Small intestine (tissue), 7 donors: Measurements from ENCODE around the gene MSI2. TPM values are rescaled to one million over a fixed set of nuclear protein-coding genes. Genes with fewer than 3 reads are reported as not detected.

Experiments
- DNase-seq, 2 donors: peaks; one replicate each; pipeline versions ENCODE4 v3.0.0 to v3.0.0-alpha.2; 2013
- FAIRE-seq: peaks from 2 replicates; lab custom pipeline; 2012; peaks lifted over from hg19 to GRCh38; lab: Jason Lieb, UNC
- H3K27ac ChIP-seq, 3 donors: one replicate each; pipeline ENCODE4 v1.5.1; 2013; ENCODE audit warnings: low read length in 2 of 3, mild to moderate bottlenecking in 2 of 3, control low read depth in 1 of 3, inconsistent platforms in 1 of 3, low read depth in 1 of 3, moderate library complexity in 1 of 3
- H3K27me3 ChIP-seq, 3 donors: one replicate each; pipeline ENCODE4 v1.6.1; 2013; ENCODE audit warnings: low read length in 3 of 3, inconsistent platforms in 1 of 3; ENCODE audit not compliant: control insufficient read depth in 3 of 3, insufficient read depth in 3 of 3
- H3K36me3 ChIP-seq, 3 donors: one replicate each; pipeline ENCODE4 v1.6.1; 2013; ENCODE audit warnings: low read length in 3 of 3, inconsistent platforms in 1 of 3, low read depth in 1 of 3, mild to moderate bottlenecking in 1 of 3, moderate library complexity in 1 of 3; ENCODE audit not compliant: control insufficient read depth in 3 of 3, insufficient read depth in 2 of 3
- H3K4me1 ChIP-seq, 3 donors: one replicate each; pipeline ENCODE4 v1.6.1; 2013; ENCODE audit warnings: low read length in 2 of 3, inconsistent platforms in 1 of 3, low read depth in 1 of 3, mild to moderate bottlenecking in 1 of 3, moderate library complexity in 1 of 3; ENCODE audit not compliant: control insufficient read depth in 3 of 3, insufficient read depth in 2 of 3
- H3K4me3 ChIP-seq, 3 donors: one replicate each; pipeline ENCODE4 v1.5.1; 2013; ENCODE audit warnings: low read length in 3 of 3, control low read depth in 1 of 3, inconsistent platforms in 1 of 3, low read depth in 1 of 3, mild to moderate bottlenecking in 1 of 3, moderate library complexity in 1 of 3
- H3K9me3 ChIP-seq, 2 donors: one replicate each; pipeline ENCODE4 v1.6.1; 2013; ENCODE audit warnings: low read depth in 1 of 2, low read length in 1 of 2; ENCODE audit not compliant: control insufficient read depth in 2 of 2, insufficient read depth in 1 of 2
- WGBS, 3 donors: extraction: QIAGEN DNeasy Blood & Tissue Kit; methylation state at CpG; one replicate each; pipeline ENCODE4 v1.1.7; 2013; 5-methylcytosine and 5-hydroxymethylcytosine counted together
- polyA plus RNA-seq, 4 donors: library from polyadenylated mRNA; stranded (reverse) in 3 of 4; unstranded in 1 of 4; fragments of 200-250 nt in 3 of 4; fragments of 120-200 nt in 1 of 4; gene quantifications; one replicate each; pipeline versions ENCODE4 v1.2.1 to v1.2.3, GENCODE V29; 2013
- donor health status: healthy with polysubstance abuse.
- donor health status: control.
- donor health status: control.
- donor health status: Bipolar disorder and iron deficiency.
- donor health status: healthy.

MSI2 gene
- polyA plus RNA-seq, 4 donors: 5.1 to 49.4 (median 12.6) TPM

DNA sequence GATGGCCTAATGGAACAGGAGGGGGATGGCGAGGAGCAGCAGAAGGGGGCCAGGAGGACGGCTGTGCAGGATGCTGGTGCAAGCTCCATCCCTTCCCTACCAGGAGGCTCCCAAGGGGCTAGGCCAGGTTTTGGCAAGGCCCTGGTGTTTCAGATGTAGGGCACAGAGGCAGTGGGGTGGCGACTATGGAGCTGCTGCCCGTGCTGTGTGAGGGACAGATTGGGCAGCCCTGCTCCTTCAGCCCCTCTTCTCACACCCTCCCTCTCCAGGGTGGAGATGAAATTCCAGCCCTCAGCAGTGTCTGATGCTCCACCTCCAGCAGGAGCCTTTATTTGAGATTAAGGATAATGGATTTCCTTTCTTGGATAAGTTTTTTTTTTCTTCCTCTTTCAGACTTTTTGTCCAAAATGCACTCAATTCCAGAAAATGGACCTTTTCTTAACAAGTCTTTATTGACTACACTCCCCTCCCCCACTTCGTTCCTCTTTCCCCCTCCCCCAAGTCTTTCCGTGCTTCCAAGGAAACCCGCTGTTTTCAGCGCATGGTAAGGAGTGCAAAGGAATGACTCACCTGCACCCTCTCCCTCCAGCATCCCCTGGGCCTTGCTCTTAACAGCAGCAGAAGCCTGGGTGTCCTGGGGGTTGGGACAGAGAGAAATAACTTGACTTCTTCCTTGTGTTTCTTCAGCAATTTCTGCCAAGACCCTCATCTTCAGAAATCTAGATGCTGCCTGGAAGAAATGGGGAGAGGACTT, 393.6 kb downstream of the MSI2 start:
- WGBS, 3 donors: 86 to 96% (median 95%) methylated on average over 8 of the region's 8 CpGs
- no peak for FAIRE-seq
- no peak overlapping the region for H3K27ac ChIP-seq

GRCh38 chr17:57650548-57650947, 394.2 kb downstream of the MSI2 start:
- no peaks in the 10 kb centered on the region for H3K27me3 ChIP-seq

More for the DNA sequence above, 393.6 kb downstream of the MSI2 start:
- H3K4me1 ChIP-seq: no peaks in the 10 kb centered on the region
- H3K27me3 ChIP-seq: no peaks in the 10 kb centered on the region
- peaks cover 0 to 64% (median 0%) of the 10 kb centered on the region in 3 donors for H3K36me3 ChIP-seq
- no peaks in the 10 kb centered on the region for H3K9me3 ChIP-seq
- DNase-seq: no peak
- no peak overlapping the region for H3K4me3 ChIP-seq

GRCh38 chr17:57651451-57651850, 395.1 kb downstream of the MSI2 start:
- Histone ChIP-seq H3K27me3 (no peaks in the 10 kb centered on the region), H3K36me3 (peaks cover 0 to 63% (median 0%) of the 10 kb centered on the region in 3 donors), H3K4me1 (no peaks in the 10 kb centered on the region), H3K4me3 (no peak overlapping the region), H3K27ac (no peak overlapping the region), H3K9me3 (no peaks in the 10 kb centered on the region)
- WGBS, 3 donors: 92 to 94% (median 93%) methylated on average over 7 of the region's 7 CpGs
- DNase-seq (no peak), FAIRE-seq (no peak)

More at GRCh38 chr17:57650548-57650947, 394.2 kb downstream of the MSI2 start:
- WGBS, 3 donors: 91 to 97% (median 94%) methylated on average over 4 of the region's 4 CpGs
- no peak overlapping the region for H3K27ac ChIP-seq
- H3K9me3 ChIP-seq: no peaks in the 10 kb centered on the region
- FAIRE-seq (no peak), DNase-seq (no peak)
- no peak overlapping the region for H3K4me3 ChIP-seq
- peaks cover 0 to 62% (median 0%) of the 10 kb centered on the region in 3 donors for H3K36me3 ChIP-seq
- H3K4me1 ChIP-seq: no peaks in the 10 kb centered on the region

GRCh38 chr17:57651996-57652395, 395.7 kb downstream of the MSI2 start:
- Histone ChIP-seq H3K9me3 (no peaks in the 10 kb centered on the region), H3K27me3 (no peaks in the 10 kb centered on the region), H3K27ac (no peak overlapping the region), H3K36me3 (peaks cover 0 to 66% (median 0%) of the 10 kb centered on the region in 3 donors), H3K4me3 (no peak overlapping the region), H3K4me1 (no peaks in the 10 kb centered on the region)
- FAIRE-seq: no peak
- WGBS, 3 donors: 93 to 97% (median 96%) methylated on average over 12 to 13 of the region's 13 CpGs
- DNase-seq: no peak

DNA sequence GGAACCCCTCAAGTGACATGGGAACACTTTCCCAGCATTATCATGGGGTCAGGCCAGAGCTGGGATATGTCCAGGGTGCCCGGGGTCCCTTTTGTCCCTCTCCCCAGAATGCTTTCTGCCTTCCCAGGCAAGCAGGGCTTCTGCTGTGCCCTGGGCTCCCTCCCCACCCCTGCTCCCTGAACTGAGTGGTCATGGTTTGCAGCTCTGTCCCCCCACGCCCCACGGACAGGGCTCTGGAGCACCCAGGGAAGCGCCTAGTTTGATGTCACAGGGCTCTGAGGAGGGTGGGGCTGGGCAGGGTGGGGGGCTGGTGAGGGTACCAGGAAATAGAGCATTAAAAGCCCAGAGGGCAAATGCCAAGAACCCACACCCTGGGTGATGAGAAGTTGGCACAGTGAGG, 396.5 kb downstream of the MSI2 start:
- Histone ChIP-seq H3K27ac (no peak overlapping the region), H3K4me1 (no peaks in the 10 kb centered on the region), H3K36me3 (peaks cover 0 to 64% (median 0%) of the 10 kb centered on the region in 3 donors), H3K27me3 (no peaks in the 10 kb centered on the region), H3K9me3 (no peaks in the 10 kb centered on the region), H3K4me3 (no peak overlapping the region)
- WGBS, 3 donors: 58 to 79% (median 74%) methylated on average over 4 of the region's 4 CpGs
- DNase-seq (no peak), FAIRE-seq (no peak)

DNA sequence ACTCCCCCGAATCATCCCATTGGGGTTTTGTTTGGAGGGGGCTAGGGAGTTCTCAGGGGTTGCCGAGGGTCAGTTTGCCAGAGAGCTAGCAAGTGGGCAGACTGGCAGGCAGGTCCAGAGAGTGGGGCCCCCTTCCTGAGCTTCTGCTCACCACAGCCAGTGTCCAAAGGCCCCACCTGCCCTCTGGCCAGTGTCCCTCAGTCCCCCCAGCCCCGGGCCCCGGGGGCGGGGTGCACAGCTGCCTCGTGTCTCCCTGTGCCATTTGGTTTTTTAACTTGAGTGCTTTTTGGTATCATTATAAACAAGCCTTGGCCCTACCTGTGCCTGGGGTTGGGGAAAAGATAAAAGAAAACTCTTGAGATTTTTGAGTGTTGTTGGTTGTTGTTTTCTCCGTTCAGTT, 397.0 kb downstream of the MSI2 start:
- no peak for DNase-seq
- H3K27ac ChIP-seq: no peak overlapping the region
- 62 to 67% (median 64%) methylated on average over 7 of the region's 7 CpGs for WGBS, 3 donors
- peaks cover 0 to 65% (median 0%) of the 10 kb centered on the region in 3 donors for H3K36me3 ChIP-seq
- FAIRE-seq: no peak
- H3K4me3 ChIP-seq: no peak overlapping the region
- no peaks in the 10 kb centered on the region for H3K4me1 ChIP-seq
- no peaks in the 10 kb centered on the region for H3K9me3 ChIP-seq
- no peaks in the 10 kb centered on the region for H3K27me3 ChIP-seq

- DNase-seq (no peak), FAIRE-seq (no peak)
- Histone ChIP-seq H3K36me3 (peaks cover 0 to 61% (median 0%) of the 10 kb centered on the region in 3 donors), H3K27me3 (no peaks in the 10 kb centered on the region), H3K9me3 (no peaks in the 10 kb centered on the region), H3K4me3 (no peak overlapping the region), H3K27ac (no peak overlapping the region), H3K4me1 (no peaks in the 10 kb centered on the region)
- 90 to 95% (median 93%) methylated on average over 11 of the region's 11 CpGs for whole genome bisulfite sequencing, 3 donors
These were observed 397.9 kb downstream of the MSI2 start for GRCh38 chr17:57654040-57654775.

- DNase-seq (no peak), FAIRE-seq (no peak)
- Histone ChIP-seq H3K9me3 (no peaks in the 10 kb centered on the region), H3K4me3 (no peak overlapping the region), H3K27ac (no peak overlapping the region), H3K4me1 (no peaks in the 10 kb centered on the region), H3K36me3 (peaks cover 0 to 57% (median 0%) of the 10 kb centered on the region in 3 donors), H3K27me3 (no peaks in the 10 kb centered on the region)
- WGBS, 3 donors: 92 to 94% (median 93%) methylated on average over 6 of the region's 6 CpGs
These were observed 399.2 kb downstream of the MSI2 start for GRCh38 chr17:57655553-57655952.
